ENCODE data around the gene ADGRA1.

DNA sequence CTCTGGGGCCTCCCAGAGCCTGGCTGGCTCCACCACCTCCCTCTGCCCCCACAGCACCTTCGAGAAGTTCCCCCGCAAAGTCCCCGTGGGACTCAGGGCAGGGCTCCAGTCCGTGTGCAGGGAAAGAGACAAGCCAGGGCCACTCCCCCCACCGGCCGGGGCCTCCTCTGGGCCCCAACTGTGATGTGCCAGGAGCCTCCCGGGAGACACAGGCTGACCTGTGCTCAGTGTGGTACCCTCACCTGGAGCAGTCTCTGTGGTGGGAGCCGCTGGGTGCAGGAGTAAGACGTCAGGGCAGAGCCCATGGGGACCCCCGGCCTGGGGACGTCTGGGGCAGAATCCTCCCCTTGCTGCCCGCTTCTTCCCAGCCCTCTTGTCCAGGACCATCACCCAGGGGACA is 1.5 kb upstream of the ADGRA1 start:
- TF ChIP-seq, protein P1, sequence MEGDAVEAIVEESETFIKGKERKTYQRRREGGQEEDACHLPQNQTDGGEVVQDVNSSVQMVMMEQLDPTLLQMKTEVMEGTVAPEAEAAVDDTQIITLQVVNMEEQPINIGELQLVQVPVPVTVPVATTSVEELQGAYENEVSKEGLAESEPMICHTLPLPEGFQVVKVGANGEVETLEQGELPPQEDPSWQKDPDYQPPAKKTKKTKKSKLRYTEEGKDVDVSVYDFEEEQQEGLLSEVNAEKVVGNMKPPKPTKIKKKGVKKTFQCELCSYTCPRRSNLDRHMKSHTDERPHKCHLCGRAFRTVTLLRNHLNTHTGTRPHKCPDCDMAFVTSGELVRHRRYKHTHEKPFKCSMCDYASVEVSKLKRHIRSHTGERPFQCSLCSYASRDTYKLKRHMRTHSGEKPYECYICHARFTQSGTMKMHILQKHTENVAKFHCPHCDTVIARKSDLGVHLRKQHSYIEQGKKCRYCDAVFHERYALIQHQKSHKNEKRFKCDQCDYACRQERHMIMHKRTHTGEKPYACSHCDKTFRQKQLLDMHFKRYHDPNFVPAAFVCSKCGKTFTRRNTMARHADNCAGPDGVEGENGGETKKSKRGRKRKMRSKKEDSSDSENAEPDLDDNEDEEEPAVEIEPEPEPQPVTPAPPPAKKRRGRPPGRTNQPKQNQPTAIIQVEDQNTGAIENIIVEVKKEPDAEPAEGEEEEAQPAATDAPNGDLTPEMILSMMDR (conservative IDR thresholded peaks at IDR 0.05 in 1 of 2, IDR thresholded peaks at IDR 0.05 in 1 of 2; ENCODE audit: extremely low read depth in 1 of 2, insufficient read depth in 1 of 2, low read depth in 1 of 2, low read length in 2 of 2) = no peak
- no peak for TF ChIP-seq EZH2 (IDR thresholded peaks at IDR 0.05; ENCODE audit: borderline replicate concordance, low read length)

Data from mammary epithelial cell (primary cell).